Activated CD4-positive, alpha-beta T cell treated with anti-CD3 and anti-CD28 coated beads, Interleukin-2, amount 50 U/mL, for 48 hours (primary cell): ENCODE results near the gene SLC6A4.

Experiments used
- DNase-seq, 2 experiments: peaks; one replicate each; pipeline ENCODE4 v3.0.0-alpha.2; 2020

The SLC6A4 gene

DNA sequence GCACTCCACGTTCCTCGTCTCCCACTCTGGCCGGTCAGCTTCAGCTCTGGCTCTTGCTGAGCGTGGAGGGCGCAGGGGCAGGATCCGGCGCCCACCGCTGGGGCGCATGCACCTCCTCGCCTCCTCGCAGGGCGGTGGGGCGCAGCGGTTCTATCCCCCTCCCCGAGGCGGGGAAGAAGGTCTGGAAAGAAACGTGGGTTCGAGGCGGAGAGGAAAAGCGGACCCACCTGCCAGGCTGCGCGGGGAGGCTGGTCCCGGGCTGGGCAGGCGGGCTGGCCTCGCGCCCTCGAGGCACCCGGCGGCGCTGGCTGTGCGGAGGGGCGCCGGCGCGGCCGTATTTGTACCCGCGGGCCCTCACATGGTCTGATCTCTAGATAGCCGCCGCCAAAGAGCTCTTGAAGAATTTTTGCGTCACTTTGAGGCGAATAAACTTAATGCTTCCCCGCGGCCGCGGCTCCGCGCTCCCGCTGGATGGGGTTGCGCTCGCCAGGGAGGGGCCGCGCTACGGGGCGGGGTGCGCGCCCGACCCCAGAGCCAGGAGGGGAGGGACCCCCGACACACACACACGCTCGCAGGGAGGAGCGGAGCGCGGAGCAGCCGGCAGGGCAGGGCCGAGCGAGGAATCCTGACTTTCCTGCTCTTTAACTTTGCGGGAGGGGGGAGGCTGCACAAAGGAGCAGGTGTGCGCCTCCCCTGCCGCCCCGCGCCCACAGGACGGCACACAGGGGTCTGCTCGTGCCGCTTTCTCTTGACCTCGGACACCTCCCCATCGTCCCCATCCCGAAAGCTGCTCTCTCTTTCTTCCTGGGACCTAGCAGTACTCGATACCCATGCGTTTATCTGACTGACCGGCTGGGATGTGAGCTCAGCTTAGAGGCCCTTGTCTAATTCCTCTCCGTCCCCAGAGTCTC is at the start of gene SLC6A4:
SLC6A4 (minus strand) TSS at position 312 of the 911 bp plus-strand sequence. CDS start 13,739 bp downstream, outside the sequence.
- DNase-seq: no peak

- no peak for DNase-seq
Observed at GRCh38 chr17:30279156-30279555, 43.7 kb upstream of the SLC6A4 start.

DNA sequence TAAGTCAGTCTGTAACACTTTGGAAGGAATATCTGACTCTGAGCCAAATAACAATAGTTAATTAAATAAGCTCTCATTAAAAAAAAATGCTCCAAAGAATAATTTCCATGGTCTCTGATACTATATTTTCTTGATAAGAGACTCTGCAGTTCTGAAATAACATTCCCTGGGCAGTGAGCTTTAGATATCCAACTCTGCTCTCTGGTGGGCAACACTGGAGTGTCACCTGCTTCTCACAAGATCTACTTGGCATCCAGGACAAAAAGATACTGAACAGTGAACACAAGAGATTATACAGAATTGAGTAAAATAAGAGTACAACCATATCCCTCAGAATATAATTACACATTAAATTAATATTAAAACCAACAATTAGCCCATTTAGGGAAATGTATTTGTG is 42.5 kb upstream of the SLC6A4 start:
- DNase-seq: no peak

- DNase-seq: no peak
Observed at GRCh38 chr17:30275911-30276310, 40.4 kb upstream of the SLC6A4 start.

- DNase-seq: no peak
Observed at GRCh38 chr17:30274887-30275286, 39.4 kb upstream of the SLC6A4 start.

- no peak for DNase-seq
Observed at GRCh38 chr17:30273373-30273772, 37.9 kb upstream of the SLC6A4 start.

DNA sequence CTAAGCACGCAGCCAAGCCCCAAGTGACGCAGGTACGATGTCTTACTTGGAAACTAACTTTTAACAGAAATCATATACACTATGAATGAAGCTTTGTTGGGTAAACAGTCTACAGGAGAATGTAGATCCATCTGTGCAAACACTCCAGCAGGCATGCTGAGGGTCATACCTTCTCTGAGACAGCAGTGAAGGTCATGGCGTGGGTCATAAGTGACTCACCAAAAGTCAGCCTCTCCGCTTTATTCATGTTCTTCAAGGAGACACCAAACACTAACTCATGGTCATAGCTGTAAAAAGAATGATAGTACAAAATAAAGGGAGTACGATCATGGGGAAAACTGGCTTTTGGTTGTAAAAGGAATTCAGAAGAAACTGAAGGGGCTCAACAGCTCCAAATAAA is 35.6 kb upstream of the SLC6A4 start:
- no peak for DNase-seq

- DNase-seq: no peak
Observed at GRCh38 chr17:30267625-30268024, 32.1 kb upstream of the SLC6A4 start.

GRCh38 chr17:30263552-30264333 is 28.2 kb upstream of the SLC6A4 start:
- DNase-seq: no peak

DNA sequence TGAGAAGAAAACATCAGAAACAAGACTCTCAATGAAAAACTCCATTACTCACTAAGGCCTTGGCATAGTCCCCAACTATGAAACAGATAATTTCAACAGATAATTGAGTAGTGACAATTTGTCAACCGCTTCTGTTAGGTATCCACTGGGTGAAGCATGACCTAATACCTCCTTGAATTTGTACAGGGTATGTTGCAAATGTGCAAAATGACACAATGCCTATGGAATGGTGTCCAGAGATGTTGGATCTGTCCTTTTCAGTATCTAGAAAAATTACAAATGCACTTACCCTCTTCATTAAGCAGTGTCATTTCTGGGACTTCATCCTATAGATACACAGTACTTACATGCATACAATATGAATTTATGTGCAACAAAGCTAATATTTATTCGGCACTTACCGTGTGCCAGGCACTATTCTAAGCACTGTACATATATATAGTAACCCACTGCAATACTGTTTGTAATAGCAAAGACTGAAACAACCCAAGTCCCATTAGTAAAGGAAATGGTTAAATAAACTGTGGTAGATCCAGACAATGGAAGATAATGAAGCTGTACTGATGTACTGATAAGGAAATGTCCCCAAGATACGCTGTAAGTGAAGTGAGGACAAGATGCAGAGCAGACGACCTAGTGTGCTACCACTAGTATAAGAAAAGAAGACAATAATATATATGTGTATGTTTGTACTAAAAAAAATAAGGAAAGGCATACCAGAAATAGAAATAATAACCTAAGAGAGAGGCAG is 21.4 kb upstream of the SLC6A4 start:
- DNase-seq: no peak

DNA sequence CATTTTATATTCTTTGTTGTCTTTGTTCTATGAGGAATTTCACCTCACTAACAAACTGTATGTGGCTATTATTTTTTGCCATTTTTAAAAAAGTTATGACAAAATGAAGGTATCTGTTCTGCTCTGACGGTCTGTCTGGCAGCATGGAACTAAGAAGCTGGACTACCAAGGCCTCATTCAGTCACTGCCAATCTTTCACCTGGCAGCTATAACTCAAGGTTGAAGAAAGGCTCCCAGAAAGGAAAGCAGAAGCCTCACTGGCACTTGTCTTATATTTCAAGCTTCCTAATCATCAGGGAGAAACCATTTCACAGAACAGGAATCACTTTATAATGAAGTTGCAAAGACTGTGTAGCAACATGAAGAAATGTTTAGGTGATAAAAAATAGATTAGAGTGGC is 18.7 kb upstream of the SLC6A4 start:
- no peak for DNase-seq

GRCh38 chr17:30253312-30253711 is 17.8 kb upstream of the SLC6A4 start:
- no peak for DNase-seq

GRCh38 chr17:30251931-30252330 is 16.4 kb upstream of the SLC6A4 start:
- no peak for DNase-seq

DNA sequence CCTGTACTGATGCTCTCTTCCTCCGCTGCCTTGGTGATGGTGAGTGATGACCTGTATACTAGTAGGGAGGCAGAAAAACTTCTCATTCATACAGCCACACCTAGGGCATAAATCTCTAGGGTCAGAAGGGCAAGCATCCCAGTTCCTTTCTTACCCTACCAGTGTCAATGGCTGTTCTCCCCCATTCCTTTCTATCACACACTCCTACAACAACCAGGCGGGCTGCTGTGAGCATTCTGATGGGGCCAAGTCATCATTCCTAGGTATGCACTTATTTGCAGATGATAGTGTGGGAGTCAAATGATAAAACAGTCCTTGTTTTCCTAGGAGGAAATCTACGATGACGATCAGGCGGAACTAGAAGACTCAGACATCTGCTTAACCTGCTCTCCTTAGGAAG is 14.0 kb upstream of the SLC6A4 start:
- no peak for DNase-seq

DNA sequence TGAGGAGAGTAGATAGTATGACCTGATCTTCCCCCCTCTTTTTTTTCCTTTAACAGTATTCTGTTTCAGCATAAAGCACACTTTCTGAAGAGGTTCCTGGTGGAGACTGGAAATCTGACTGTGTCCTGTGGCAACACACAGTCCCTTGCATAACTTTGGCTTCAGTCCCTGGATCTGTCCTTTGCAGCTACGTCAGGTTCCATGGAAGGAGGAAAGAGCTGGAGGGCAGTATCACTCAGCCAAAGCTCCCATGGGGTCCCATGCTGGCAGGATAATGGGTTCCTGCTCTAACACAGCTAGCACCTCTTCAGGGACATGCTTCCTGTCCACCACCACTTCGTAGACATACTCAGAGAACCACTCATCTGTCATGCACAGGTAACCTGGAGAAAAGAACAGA is 13.3 kb upstream of the SLC6A4 start:
- DNase-seq: no peak

DNA sequence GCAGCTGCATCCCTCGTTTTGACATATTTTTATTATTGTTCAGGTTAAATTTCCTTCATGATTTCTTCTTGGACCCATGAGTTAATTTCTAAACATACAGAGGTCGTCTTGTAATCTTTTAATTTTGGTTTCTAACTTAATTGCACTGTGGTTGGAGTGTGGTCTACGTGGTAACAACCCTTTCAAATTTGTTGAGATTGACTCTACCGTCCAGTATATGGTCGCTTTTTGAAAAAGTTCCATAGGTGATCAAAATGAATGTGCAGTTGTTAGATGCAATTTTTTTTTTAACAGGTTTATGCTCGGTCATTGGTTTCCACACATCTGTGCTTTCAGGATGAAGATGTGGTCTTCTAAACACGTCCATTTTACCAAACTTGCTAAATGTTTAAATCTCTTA is 11.0 kb upstream of the SLC6A4 start:
- no peak for DNase-seq

GRCh38 chr17:30244853-30245385 is 9.4 kb upstream of the SLC6A4 start:
- DNase-seq: no peak

DNA sequence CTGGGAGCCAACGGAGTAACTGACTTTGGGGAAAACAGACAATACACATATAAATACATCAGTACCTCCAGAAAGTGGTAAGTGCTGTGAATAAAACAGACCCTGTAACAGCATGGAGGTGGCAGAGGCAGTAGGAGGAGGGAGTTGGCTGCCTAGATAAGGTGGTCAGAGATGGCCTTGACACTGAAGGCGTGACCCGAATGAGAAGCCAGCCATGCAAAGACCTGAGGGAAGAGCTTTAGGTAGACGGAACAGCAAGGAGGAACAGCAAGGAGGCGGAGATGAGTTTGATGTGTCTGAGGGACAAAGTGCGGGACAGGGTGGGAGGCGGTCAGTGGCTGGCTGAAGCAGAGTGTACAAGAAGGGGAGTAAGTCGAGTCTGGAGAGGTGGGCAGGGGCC is 8.1 kb upstream of the SLC6A4 start:
- no peak for DNase-seq

GRCh38 chr17:30243002-30243401 is 7.5 kb upstream of the SLC6A4 start:
- no peak for DNase-seq

GRCh38 chr17:30241051-30241450 is 5.6 kb upstream of the SLC6A4 start:
- no peak for DNase-seq

DNA sequence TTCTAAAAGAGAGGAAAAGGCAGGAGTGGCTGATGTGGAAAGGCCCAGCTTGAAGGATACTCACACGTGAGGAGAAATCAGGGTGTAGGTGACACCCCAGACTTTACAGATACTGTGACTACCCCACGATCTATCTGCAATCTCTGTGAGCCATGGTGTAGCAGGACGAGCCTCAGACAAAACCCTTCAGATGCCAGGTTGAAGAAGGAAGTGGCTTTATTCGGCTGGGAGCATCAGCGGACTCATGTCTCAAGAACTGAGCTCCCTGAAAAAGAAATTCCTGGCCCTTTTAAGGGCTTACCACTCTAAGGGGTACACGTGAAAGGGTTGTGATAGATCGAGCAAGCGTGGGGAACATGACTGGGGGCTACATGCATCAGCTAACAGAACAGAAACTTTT is 4.7 kb upstream of the SLC6A4 start:
- no peak for DNase-seq

GRCh38 chr17:30239089-30239462 is 3.6 kb upstream of the SLC6A4 start:
- DNase-seq: no peak
